ENCODE data around the gene ZNF804A. TPM values are rescaled to one million over a fixed set of nuclear protein-coding genes. Genes with fewer than 3 reads are reported as not detected.

ZNF804A gene
- total RNA-seq, 1 donor from 2014 or later: 2.3 TPM

- Mint-ChIP-seq H3K9me3 (peaks cover 5% of the 10 kb centered on the region), H3K27me3 (no peaks in the 10 kb centered on the region), H3K27ac (no peak overlapping the region), H3K4me3 (no peak overlapping the region), H3K4me1 (no peaks in the 10 kb centered on the region), H3K36me3 (ENCODE audit: low read depth) (no peaks in the 10 kb centered on the region)
- TF ChIP-seq CTCF (IDR thresholded peaks at IDR 0.05): no peak
- ATAC-seq (ENCODE audit: low read depth) (no peak), DNase-seq (no peak)
- intact Hi-C loops (cut with micrococcal nuclease): no loop called here
- ChIA-PET CTCF (no interaction called here), POLR2A (no interaction called here)
Observed at GRCh38 chr2:184938221-184938985, 340.1 kb downstream of the ZNF804A start.

GRCh38 chr2:184945326-184945725 is 347.0 kb downstream of the ZNF804A start:
- H3K27me3 Mint-ChIP-seq: no peaks in the 10 kb centered on the region
- H3K27ac Mint-ChIP-seq: no peak overlapping the region
- H3K4me3 Mint-ChIP-seq: no peak overlapping the region
- no peak for ATAC-seq (ENCODE audit: low read depth)
- POLR2A ChIA-PET: no interaction called here
- intact Hi-C loops (cut with micrococcal nuclease): no loop called here
- H3K36me3 Mint-ChIP-seq (ENCODE audit: low read depth): no peaks in the 10 kb centered on the region
- CTCF ChIA-PET: no interaction called here
- DNase-seq: no peak
- TF ChIP-seq CTCF (IDR thresholded peaks at IDR 0.05): no peak
- H3K9me3 Mint-ChIP-seq: no peaks in the 10 kb centered on the region
- no peaks in the 10 kb centered on the region for H3K4me1 Mint-ChIP-seq

GRCh38 chr2:184945824-184946223 is 347.5 kb downstream of the ZNF804A start:
- no peaks in the 10 kb centered on the region for H3K36me3 Mint-ChIP-seq (ENCODE audit: low read depth)
- ChIA-PET POLR2A (no interaction called here), CTCF (no interaction called here)
- H3K4me3 Mint-ChIP-seq: no peak overlapping the region
- H3K4me1 Mint-ChIP-seq: no peaks in the 10 kb centered on the region
- no peak for TF ChIP-seq CTCF (IDR thresholded peaks at IDR 0.05)
- no peak overlapping the region for H3K27ac Mint-ChIP-seq
- no peak for DNase-seq
- H3K27me3 Mint-ChIP-seq: no peaks in the 10 kb centered on the region
- ATAC-seq (ENCODE audit: low read depth): no peak
- intact Hi-C loops (cut with micrococcal nuclease): no loop called here
- no peaks in the 10 kb centered on the region for H3K9me3 Mint-ChIP-seq

GRCh38 chr2:184956856-184957255 is 358.5 kb downstream of the ZNF804A start:
- Mint-ChIP-seq H3K27me3 (no peaks in the 10 kb centered on the region), H3K4me1 (no peaks in the 10 kb centered on the region), H3K27ac (no peak overlapping the region), H3K9me3 (no peaks in the 10 kb centered on the region), H3K36me3 (ENCODE audit: low read depth) (no peaks in the 10 kb centered on the region), H3K4me3 (no peak overlapping the region)
- ChIA-PET CTCF (no interaction called here), POLR2A (no interaction called here)
- no peak for TF ChIP-seq CTCF (IDR thresholded peaks at IDR 0.05)
- intact Hi-C loops (cut with micrococcal nuclease): no loop called here
- ATAC-seq (ENCODE audit: low read depth) (no peak), DNase-seq (no peak)

GRCh38 chr2:184971546-184972068 is 373.3 kb downstream of the ZNF804A start:
- CTCF ChIA-PET: no interaction called here

More at GRCh38 chr2:184971546-184972068, 373.3 kb downstream of the ZNF804A start:
- POLR2A ChIA-PET: no interaction called here
- no peaks in the 10 kb centered on the region for H3K4me1 Mint-ChIP-seq
- ATAC-seq (ENCODE audit: low read depth) (no peak), DNase-seq (no peak)
- H3K36me3 Mint-ChIP-seq (ENCODE audit: low read depth): no peaks in the 10 kb centered on the region
- no peak overlapping the region for H3K4me3 Mint-ChIP-seq
- no peak overlapping the region for H3K27ac Mint-ChIP-seq
- no peaks in the 10 kb centered on the region for H3K27me3 Mint-ChIP-seq
- intact Hi-C loops (cut with micrococcal nuclease): no loop called here
- no peak for TF ChIP-seq CTCF (IDR thresholded peaks at IDR 0.05)
- H3K9me3 Mint-ChIP-seq: no peaks in the 10 kb centered on the region

Data from activated B cell treated with CpG ODN at 0.5 μM for 24 hours (primary cell).